SHP77 (cell line): ENCODE data around the gene POU2F3.

Source experiments
- DNase-seq, 2 experiments: peaks; one replicate each; lab custom pipeline; 2025; lab: John Stamatoyannopoulos, UW

The POU2F3 gene

DNA sequence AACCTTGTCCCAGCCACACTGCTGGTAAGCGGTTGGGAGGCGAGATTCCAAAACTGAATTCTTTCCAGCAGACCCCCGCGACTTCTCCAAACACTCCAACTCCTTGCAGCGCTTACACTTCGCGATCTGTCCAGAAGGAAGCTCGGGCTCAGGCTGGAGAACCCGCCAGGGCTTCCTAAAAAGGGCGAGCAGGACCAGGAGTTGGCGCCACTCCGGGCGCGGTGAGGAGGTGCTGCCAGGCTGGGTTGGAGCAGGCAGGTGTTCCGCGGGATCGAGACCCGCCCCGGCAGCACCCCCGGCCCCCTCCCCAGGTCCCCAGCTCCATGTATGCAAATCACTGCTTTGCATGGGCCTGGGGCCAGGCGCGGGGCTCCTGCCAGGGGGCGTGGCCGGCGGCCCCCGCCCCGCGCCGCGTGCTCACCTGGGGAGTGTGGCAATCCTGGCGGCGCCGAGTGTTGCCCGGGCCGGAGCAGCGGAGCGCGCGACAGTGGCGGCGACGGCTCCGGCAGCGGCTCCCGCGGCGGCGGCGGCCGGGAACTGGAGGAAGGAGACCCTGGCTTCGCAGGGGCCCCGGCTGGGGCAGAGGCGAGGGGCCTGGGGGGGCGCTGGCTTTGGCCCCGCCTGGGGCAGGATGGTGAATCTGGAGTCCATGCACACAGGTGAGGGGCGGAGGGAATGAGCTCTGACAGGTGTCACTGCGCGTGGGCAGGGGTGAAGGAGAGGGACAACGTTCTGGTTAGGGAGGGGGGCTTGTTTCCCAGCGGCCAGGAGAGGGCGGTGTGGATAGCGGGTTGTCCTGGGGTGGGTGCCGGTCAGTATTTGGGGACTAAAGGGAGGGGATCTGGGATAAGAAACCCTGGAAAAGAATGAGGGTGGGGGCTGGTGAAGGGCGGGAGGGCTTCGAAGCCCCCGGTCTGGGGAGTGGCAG lies at the start of gene POU2F3:
POU2F3 (plus strand) TSS at position 428 of the 928 bp plus-strand sequence; CDS start at position 632, 204 bp downstream.
- no peak for DNase-seq

DNA sequence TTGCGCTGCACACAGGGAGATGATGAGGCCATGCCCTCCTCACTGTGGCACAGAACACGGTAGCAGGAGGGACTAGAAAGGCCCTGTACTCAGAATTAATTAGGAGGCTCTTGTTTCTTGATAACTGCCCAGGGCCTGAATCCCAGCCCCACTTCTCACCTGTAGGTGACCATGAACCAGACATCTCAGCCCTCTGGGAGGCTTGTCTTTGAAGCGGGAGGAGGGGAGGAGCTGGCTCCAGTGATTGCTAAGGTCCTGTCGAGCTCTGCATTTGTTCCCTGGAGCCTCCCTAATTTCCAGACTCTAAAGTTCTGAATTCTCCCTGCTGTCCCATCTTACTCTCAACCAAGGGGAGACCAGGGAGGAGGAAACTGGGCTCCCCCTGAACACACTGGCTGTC lies 48.9 kb upstream of the POU2F3 start:
- no peak for DNase-seq

DNA sequence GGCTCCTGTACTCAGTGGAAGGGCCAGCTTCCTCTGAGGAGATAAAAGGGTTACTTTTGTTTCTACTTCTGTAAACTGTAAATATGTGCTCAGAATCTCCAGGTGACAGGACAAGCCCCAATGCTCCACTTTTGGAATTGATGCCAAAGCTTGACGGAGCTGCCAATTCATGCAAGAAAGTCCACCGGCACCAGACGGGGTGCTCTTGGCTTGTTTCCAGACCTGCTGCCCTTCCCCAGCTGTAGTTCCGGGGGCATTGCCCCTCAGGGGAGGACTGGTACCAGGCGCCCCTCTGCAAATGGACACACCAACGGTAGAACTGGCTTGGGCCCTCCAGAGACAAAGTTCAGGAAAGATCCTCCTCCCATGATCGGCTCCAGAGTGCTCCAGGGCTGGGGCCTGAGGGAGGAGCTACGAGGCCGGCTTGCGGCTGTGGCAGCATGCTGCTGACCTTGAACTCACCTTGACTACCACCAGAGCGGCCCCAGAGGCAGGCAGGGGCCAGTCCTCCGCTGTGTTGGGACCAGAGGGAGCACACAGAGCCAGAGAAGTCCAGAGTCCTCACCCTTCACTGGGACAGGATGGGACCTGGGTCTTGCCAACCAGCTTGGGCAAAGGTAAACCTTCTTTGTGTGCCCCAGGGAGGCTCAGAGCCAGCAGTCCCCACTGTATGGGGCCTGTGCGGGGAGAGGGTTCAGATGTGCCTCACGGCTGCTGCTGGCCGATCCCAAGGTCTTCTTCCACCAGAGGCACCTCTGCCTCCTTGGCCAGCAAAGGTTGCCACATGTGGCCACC lies 46.9 kb upstream of the POU2F3 start:
- no peak for DNase-seq

DNA sequence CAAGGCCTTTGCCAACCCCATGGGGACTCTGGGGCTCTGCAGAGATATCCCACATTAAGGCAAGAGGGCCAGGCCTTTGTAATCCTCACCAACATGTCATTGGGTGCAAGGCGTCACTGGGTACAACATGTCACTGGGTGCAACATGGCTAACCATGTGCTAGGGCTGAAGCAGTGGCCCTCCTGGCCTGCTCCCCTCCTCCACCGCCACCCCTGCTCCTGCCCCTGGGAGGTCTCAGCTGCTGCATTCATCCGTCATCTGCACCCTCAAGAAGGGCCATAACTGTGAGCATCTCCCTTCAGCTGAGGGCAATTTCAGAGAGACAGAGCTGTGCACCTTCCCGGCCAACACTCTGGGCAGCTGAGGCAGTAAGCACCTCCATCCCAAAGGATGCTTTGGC lies 45.8 kb upstream of the POU2F3 start:
- no peak for DNase-seq

DNA sequence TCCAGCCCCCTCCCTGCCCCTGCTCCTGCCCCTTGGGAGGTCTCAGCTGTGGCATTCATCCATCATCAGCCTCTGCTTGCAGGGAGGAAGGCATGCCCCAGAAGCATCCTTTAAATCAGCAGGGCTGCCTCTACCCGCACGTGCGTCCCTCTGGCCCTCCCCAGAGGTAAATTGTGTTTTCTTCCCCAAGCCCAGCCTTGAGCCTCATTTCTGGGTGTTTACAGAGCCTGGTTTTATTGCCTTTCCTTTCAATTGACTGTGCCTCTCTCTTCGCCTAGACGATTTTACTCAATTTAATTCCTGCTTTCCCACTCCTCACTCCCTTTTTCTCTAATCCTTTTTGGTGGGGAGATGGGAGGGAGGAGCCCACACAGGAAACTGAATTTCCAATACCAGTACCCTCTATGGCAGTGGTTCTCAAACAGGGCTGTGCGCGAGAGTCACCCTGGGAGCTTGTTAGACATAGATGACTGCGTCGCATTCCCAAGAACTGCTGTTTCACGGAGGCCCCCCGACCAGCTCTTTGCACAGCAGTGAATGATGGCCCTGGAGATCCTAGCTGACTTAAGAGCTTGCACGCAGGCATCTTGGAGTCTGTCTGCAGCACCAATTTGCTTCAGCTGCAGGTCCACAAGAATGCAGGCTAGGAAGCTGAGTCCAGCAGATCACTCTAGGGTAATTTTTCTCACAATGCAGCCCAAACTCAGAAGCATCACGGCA lies 44.2 kb upstream of the POU2F3 start:
- no peak for DNase-seq

DNA sequence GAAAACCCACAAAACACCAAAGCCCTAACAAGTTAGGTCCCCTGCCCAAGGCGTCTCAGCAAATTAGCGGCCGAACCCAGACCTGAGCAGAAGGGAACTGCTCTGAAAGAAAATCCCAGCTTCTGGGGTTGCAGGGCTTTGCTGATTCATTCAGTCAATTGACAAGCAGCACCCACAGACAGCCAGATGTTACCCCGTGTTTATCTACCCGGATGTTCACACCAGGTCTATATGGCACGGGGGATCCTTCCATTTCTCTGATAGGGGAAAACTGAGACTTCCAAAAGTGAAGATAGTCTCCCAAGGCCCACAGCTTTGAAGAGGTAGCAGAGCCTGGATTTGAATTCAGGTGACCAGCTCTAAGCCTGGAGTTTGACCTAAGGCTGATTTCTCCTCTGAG lies 43.1 kb upstream of the POU2F3 start:
- DNase-seq, result no peak

DNA sequence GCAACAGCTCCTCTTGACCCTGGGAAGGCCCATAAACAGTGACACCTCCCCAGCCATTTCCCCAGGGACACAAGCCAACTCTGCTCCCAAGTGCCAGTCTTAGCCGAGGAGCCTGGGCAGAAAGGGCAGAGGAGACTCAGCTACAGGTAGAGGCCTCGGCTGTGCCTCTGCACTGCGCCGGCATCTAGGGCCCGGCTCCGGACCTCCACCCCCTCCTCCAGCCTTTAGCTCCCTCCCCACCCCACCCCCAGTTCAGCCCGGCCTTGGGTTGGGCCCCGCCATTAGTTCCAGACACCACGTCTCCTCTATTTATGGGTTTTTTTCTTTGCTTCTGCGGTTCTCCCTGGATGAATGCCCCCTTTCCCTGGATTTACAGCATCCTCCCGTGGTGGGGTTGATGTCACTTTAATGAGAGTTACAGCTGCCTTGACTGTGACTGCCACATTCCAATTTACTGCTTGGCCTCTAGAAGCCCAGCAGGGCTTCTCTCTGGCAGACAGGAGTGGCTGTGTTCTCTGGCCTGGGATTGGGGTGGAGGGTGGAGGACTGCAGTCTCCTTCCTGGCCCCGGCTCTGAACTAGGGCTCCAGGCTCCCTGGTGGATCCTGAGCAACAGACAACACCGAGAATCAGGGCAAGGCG lies 42.6 kb upstream of the POU2F3 start:
- DNase-seq, result no peak

DNA sequence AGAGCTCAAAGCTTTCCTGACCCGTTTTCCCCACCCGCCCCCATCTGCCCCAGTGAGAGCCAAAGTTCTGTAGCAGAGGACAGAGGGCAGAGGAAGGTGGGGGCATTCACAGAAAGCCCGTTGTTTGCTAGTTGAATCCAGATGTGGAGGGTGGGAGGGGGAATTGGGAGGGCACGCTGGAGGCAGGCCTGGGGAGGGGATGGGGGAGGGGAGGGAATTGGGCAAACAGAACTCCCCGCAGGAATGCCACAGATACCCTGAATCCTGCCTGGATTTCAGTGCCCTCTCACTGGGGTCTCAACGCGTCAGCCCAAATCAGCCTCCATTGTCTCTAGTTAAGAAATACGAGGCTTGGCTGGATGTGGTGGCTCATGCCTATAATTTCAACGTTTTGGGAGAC lies 42.0 kb upstream of the POU2F3 start:
- DNase-seq, result no peak

DNA sequence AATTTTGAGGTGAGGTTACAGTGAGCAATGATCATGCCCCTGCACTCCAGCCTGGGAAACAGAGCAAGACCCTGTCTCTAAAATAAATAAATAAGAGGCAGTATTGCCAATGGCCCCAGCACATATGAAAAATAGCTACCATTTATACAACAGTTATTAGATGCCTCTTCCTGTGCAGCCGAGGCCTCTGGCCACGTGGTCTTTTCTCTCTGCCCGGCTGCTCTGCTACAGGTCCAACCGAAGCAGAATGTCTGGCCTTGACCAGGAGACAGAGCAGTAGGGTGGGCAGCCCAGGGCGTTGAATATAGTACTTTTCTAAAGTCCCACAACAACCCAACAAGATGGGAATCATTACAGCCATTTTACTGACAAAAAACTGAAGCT lies 41.5 kb upstream of the POU2F3 start:
- no peak for DNase-seq

DNA sequence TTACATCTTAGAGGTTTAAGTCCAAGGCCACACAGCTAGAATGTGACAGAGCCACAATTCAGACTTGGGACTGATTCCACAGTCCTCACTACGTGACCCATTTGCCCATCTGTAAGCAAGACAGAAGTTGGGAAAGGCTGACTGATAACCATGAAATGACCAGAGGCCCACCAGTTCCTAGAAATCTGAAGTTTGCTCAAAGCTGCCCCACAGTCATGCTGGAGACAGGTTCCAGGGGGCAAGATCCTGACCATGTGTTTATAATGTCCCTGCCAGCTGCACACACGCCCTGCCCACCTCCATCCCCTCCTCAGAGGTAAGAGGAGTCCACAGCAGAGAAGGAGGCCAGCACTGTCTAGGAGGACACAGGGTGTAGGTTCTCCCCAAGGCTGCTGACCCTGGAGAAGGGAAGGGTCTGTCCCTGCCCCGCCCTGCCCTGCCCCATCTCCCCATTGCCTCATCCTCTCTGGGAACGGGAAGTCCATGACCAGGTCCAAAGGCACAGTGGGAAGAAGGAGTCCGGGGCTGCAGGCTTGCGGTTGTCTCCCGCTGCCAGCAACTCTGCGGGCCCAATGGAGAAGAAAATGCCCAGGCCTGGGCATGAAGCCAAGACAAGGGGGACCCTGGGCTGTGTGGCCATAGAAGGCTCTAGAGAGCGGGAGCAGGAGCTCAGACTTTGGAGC lies 41.0 kb upstream of the POU2F3 start:
- DNase-seq, result no peak

DNA sequence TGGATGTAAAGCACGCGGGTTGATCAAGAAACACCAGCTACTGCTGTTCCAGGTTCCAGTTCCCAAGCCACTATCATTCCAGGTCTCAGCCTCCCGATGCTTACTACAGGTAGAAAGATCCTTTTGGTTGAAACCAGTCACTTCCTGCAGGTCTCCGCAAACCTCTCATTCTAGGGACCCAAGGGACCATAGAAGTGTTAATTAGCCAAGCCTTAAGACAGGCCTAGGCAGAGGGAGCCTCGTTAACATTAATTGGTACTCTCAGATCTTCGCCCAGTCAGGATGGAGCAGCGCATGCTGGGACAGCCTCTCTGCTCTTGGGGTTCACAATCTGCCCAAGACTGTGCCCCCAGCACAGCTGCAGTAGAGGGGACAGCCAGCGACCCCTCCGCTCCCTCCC lies 40.3 kb upstream of the POU2F3 start:
- no peak for DNase-seq

DNA sequence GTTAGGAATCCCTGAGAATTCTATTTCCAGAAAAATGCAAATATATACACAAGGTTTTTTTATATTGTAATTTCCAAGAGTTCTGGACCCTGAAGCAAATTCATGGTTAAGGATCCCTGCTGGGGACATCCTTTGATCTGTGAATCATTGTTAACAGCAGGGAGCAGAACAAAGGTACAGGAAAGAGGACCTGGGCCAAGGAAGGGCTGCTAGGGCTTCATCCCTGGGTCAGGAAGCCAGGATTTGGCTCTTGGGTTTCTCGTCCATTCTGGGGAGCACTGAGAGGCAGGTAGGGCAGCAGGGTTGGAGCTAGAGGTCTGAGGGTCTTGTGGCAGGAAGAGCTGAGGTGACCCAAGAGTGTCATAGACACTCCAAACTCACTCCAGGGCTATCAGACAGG lies 39.3 kb upstream of the POU2F3 start:
- DNase-seq, result no peak

DNA sequence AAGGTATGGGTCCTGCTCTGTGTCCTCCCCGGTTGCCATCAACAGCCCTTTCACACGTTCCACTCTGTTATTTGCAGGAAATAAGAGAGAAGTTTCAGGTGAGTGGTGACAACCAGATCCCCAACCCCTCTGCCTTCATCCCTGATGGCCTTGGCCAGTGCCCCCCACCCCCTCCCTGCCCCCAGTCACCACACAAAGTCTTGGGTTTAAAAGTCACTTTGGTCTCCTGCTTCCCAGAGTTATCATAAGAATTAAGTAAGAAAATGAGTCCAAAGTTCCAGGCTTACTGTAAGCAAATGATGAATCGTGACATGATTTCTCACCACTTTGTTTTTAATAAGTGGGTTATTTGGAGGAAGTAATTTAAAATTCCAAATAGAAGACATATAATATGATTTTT lies 38.3 kb upstream of the POU2F3 start:
- no peak for DNase-seq

DNA sequence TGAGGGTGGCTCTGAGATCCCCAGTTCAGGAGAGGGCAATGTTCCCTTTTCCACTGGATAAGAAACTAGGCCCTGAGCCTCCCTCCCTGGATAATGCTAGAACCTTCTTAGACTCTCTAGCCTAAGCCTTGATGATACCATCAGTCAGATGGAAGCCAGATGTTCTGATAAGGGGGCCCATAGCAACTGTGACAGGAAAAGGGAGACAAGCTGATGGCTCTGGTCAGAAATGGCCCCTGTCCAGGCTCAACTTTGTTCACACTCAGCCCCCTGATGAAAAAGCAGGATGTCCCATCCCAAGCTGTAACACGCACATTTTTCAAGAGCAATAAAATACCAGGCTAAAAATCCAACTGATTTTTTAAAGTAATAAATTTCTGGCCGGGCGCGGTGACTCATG lies 36.3 kb upstream of the POU2F3 start:
- DNase-seq, result no peak

DNA sequence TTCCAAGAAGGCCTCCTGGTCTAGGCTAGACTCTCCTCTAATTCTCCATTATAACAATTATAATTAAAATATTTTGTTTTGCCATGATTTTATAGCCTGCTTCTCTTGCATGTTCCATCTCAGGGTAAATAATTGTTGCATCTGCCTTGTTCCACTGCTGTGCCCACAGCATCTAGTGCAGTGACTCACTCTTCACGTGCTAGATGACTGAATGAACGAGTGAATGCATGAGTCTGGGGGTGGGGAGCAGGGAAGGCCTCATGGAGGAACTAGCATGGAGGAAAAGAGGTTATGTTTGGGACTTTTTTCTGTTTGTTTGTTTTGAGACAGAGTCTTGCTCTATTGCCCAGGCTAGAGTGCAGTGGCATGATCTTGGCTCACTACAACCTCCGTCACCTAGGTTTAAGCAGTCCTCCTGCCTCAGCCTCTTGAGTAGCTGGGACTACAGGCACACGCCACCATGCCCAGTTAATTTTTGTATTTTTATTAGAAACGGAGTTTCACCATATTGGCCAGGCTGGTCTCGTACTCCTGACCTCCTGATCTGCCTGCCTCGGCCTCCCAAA lies 34.3 kb upstream of the POU2F3 start:
- no peak for DNase-seq

DNA sequence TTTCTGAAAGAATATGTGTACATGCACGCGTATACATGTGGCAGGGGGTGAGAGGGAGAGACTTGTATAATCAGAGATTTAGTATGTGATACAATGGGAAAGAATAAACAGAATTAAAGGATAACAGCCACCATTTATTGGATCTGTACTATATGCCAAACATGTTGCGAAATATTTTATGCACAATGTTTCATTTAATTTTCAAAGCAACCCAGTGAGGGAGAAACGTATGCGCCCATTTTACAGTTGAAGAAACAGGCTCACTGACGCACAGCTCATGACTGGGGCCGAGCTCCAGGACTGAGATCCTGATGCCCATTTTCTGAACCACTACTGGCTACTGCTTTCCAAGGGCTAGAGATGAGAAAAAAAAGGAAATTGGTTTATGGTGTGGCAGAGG lies 32.4 kb upstream of the POU2F3 start:
- DNase-seq, result no peak

DNA sequence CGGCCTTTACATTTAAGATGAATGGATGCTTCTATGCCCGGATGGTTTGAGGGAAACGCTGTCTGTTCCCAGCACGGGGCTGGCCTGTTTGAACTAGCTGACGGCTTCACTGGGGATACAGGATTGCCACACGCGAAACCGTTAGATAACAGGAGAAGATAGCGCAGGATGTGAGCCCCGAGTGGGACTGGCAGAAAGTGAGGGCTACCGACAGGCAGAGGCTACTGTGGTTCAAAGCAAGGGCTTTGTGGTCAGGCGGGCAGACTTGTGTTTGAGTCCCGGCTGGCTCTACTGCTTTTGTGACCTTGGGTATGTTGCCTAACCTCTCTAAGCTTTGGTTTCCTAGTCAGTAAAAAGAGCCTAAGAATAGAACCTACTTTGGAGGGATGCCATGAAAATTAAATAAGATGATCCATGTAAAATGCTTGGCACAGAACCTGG lies 31.9 kb upstream of the POU2F3 start:
- no peak for DNase-seq

DNA sequence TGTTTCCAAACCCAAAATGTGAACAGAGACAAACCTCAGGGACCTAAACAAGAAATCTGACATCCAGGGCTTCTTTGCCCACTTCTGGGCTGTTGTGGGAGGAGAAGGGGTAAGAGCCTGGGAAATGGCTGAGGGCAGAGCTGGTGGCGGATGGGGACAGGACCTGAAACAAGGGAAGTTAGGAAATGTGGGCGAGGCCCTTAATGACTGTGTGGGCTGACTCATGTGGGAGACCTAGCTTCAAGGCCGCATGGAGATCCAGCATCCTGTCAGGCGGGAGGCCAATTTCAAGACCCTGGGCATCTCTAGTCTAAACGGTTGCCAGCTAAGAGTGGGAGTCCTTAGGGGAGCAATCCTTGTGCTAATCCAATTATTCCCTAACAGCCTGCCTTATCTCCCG lies 31.2 kb upstream of the POU2F3 start:
- DNase-seq, result no peak

DNA sequence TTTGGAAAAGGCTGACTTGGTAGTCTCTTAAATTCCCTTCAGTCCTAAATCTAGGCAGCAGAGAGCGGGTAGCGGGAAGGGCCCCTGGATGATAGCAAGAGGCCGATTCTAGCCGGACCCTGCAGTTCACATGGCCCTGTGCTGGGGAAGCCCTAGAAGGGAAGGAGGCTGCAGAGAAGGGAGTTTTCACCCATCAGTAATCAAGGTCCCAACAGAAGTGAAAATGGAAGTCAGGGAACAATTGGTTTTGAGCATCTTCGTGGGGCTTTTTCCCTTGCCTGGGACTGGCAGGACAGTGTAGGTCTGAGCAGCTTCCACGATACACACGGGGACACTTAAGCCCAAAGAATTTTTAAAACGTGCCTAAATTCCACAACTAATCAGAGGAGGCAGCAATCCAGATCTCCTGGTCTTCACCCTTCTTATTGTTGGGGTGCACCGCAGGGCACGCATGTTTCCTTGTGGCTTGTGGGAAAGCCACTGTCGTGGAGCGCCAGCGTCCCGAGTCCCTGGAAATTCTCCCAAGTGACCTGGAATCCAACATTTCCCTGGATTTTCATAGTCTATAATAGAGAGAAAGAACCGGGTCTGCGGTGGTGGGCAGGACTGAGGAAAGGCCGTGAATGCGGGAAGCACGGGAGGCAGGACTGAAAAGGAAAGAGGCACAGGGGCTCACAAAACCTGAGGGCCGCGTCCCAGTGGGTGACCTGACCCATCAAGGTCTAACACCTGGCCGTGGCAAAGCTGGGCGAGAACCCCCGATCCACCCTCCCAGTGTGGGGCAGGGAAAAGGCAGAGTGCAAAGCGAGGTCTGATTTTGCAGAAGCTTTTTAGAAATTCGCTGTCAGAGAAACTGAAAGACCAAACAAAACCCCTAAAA lies 30.0 kb upstream of the POU2F3 start:
- no peak for DNase-seq
